ENCODE data around the gene ARHGAP5.

The ARHGAP5 gene

GRCh38 chr14:32068708-32069107, 8.4 kb upstream of the ARHGAP5 start:
- no peaks in the 10 kb centered on the region for H3K9me3 Mint-ChIP-seq
- no peak overlapping the region for H3K4me3 Mint-ChIP-seq
- peaks cover 2% of the 10 kb centered on the region for H3K4me1 Mint-ChIP-seq
- no peak overlapping the region for H3K27ac Mint-ChIP-seq
- H3K27me3 Mint-ChIP-seq: no peaks in the 10 kb centered on the region
- no peaks in the 10 kb centered on the region for H3K36me3 Mint-ChIP-seq

- Mint-ChIP-seq H3K4me1 (peaks cover 7% of the 10 kb centered on the region), H3K4me3 (no peak overlapping the region), H3K27me3 (no peaks in the 10 kb centered on the region)
These were observed 6.8 kb upstream of the ARHGAP5 start for GRCh38 chr14:32070282-32070681.

GRCh38 chr14:32072676-32073075, 4.4 kb upstream of the ARHGAP5 start:
- Mint-ChIP-seq H3K4me1 (peaks cover 7% of the 10 kb centered on the region), H3K4me3 (no peak overlapping the region), H3K36me3 (peaks cover 2% of the 10 kb centered on the region), H3K27ac (no peak overlapping the region), H3K27me3 (no peaks in the 10 kb centered on the region), H3K9me3 (no peaks in the 10 kb centered on the region)

More at GRCh38 chr14:32070282-32070681, 6.8 kb upstream of the ARHGAP5 start:
- H3K27ac Mint-ChIP-seq: no peak overlapping the region
- no peaks in the 10 kb centered on the region for H3K36me3 Mint-ChIP-seq
- H3K9me3 Mint-ChIP-seq: no peaks in the 10 kb centered on the region

DNA sequence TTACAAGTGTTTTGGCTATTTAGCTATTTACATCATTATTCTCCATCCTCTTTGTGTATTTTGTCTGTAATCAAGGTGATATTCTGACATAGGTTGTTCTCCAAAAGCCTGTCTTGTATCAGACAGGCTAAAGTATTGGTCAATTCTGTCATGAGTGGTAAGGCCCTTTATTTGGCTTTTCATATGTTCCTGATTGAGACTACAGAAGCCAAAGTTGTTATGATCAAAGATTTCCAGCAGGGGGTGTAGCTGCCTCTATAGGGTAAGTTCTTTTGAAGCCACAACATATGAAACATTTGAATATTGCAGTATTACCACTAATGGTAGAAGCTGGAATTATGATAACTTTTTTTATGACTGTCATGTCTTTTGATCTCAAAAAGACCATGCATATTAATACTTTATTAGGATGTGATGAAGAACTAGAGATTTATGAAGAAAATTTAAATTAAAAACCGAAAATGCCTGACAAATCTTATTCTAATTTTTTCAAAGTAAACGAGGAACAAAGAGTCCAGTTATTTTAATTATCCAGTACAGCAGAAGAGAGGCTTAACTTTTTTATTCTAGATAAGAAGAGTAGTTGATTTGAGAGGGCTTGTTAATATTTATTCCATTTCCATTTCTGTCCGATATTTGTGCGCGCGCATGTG, 3.4 kb upstream of the ARHGAP5 start:
- H3K4me3 Mint-ChIP-seq: no peak overlapping the region
- H3K36me3 Mint-ChIP-seq: peaks cover 2% of the 10 kb centered on the region
- H3K27ac Mint-ChIP-seq: no peak overlapping the region
- H3K4me1 Mint-ChIP-seq: peaks cover 16% of the 10 kb centered on the region
- no peaks in the 10 kb centered on the region for H3K27me3 Mint-ChIP-seq
- H3K9me3 Mint-ChIP-seq: no peaks in the 10 kb centered on the region

DNA sequence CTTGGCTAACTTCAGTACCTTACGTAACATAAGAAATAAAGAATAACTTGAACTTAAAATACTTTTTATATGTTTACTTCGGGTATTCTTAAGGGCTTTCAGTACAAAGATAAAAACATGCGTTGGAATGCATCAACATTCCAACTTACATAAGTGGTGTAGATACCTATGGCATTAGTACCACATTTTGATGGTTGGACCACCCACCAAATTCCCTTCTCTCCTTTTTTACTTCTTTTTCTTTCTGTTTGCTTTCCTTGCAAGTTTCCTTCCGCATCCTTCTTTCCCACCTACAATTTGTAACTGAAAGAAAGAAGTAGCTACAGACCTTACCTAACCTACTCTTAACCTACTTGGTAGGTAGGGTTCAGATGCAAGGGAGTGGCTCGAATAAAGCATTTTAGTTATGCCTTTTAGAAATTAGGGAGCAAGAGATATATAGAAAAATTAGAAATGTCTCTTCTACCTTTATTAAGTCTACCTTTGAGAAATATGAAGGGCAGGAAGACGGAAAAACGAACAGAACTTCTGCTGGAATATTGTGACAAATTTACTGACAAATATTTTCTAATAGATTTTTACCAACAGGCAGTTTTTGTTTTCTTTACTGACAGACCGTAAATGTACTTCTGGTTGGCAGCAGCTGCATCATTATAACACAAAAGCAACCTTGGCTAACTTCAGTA, 2.1 kb upstream of the ARHGAP5 start:
- Mint-ChIP-seq H3K4me3 (peak overlapping the region; percentile 26), H3K27me3 (no peaks in the 10 kb centered on the region)

GRCh38 chr14:32075672-32076277, 1.3 kb upstream of the ARHGAP5 start:
- peaks cover 31% of the 10 kb centered on the region for H3K4me1 Mint-ChIP-seq
- H3K27me3 Mint-ChIP-seq: no peaks in the 10 kb centered on the region
- H3K36me3 Mint-ChIP-seq: peaks cover 2% of the 10 kb centered on the region
- H3K27ac Mint-ChIP-seq: peak overlapping the region; percentile 98
- no peaks in the 10 kb centered on the region for H3K9me3 Mint-ChIP-seq
- H3K4me3 Mint-ChIP-seq: peak overlapping the region; percentile 96

More for the DNA sequence above, 2.1 kb upstream of the ARHGAP5 start:
- Mint-ChIP-seq H3K36me3 (peaks cover 2% of the 10 kb centered on the region), H3K9me3 (no peaks in the 10 kb centered on the region), H3K27ac (no peak overlapping the region), H3K4me1 (peaks cover 25% of the 10 kb centered on the region)

DNA sequence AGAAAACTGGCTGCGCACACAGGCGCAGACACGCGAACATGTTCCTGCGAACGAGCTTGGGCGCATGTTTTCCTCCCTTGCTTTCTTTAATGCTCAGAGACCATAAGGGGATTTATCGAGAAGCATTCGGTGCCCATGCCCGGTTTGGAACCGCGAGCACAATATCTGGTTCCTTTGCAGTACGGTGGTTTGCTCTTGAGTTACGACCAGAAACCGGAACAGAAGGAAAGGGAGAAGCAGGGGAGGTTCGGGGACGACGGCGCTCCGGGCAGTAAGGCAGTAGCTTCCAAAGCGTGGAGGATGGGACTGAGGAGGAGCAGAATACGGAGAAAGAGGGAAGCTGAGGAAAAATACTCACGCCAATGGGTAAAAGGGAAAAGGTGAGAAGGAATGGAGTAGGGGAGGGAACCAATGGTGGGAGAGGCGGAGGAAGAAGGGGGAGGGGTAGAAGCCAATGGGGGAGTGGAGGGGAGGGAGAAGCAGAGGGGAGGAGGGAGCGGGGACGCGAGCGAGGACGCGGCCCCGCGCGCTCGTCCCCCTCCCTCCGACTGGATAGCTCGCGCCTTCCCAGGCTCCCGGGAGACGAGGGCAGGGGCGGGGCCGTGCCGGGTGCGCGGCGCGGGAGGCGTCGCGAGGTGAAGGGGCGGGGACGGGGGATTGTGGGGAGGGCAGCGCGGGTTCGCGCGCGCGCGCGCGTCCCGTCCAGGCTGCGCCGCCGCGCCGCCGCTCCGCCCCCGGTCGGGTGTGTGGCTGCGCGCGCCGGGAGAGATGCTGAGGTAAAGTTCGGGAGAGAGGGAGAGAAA, 625 bp upstream of the ARHGAP5 start:
- Mint-ChIP-seq H3K36me3 (peaks cover 2% of the 10 kb centered on the region), H3K4me1 (peaks cover 36% of the 10 kb centered on the region), H3K27ac (peak overlapping the region; percentile 98), H3K9me3 (no peaks in the 10 kb centered on the region), H3K27me3 (no peaks in the 10 kb centered on the region), H3K4me3 (peak overlapping the region; percentile 96)

DNA sequence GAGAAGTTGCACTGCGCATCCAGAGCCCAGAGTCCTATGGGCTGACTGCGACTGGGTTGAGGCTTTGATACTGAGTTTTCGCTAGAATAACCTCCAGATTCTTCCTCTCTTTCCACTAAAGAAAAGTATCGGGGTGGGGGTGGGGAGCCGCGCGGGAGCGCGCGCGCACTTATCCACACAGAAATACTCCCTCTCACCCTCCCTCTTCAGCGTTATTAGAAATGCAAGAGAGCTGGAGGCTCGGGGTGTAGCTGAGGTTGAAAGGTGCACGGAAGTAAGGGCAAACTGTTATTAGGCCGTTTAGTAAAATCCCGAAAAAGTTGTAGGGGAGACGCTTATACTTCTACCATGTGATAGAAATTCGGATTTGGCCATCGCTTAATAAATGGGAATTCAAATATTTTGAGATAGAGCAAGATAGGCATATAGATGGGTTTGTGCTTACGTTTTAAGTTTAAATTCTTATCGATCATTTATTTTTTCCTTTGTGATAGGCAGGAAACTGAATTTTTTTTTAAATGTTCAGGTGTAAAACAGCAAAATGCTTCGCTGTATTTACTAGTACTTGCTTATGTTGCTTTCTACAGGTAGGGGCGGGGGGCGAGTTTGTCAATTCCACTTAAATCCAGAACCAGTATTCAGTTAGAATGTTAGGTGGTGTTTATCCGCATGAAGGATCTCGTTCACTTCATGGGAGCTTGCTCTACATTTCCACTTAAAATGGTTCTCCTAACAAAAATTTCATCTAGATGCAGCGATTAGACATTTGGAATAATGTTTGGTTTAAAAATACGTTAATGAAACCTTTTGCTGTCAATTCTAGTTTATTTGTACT, 1.1 kb downstream of the ARHGAP5 start:
- Mint-ChIP-seq H3K4me1 (peaks cover 44% of the 10 kb centered on the region), H3K27ac (peak overlapping the region; percentile 98), H3K36me3 (peaks cover 2% of the 10 kb centered on the region), H3K4me3 (peak overlapping the region; percentile 96), H3K9me3 (no peaks in the 10 kb centered on the region), H3K27me3 (no peaks in the 10 kb centered on the region)

DNA sequence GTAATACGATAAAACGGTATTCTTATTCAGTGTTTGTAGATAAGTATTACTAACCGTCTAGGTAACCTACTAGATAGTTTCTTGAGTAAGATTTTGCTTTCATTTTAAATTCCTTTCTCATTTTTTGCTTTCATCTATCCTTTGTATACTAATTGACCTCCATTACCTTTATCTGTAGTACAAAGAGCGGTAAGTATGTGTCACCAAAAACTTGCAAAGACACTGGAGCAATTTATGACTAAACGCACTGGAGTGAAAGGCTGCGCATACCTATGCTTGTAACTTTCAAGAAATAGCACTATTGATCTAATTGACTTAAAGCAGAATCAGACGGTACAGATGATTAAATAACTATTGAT, 1.7 kb downstream of the ARHGAP5 start:
- H3K4me3 Mint-ChIP-seq: peak overlapping the region; percentile 96
- no peaks in the 10 kb centered on the region for H3K27me3 Mint-ChIP-seq
- H3K9me3 Mint-ChIP-seq: no peaks in the 10 kb centered on the region
- peaks cover 2% of the 10 kb centered on the region for H3K36me3 Mint-ChIP-seq
- H3K27ac Mint-ChIP-seq: peak overlapping the region; percentile 98
- H3K4me1 Mint-ChIP-seq: peaks cover 46% of the 10 kb centered on the region

GRCh38 chr14:32079264-32079663, 2.2 kb downstream of the ARHGAP5 start:
- H3K4me3 Mint-ChIP-seq: peak overlapping the region; percentile 96
- no peaks in the 10 kb centered on the region for H3K9me3 Mint-ChIP-seq
- peaks cover 2% of the 10 kb centered on the region for H3K36me3 Mint-ChIP-seq
- peak overlapping the region; percentile 98 for H3K27ac Mint-ChIP-seq
- H3K27me3 Mint-ChIP-seq: no peaks in the 10 kb centered on the region
- H3K4me1 Mint-ChIP-seq: peaks cover 44% of the 10 kb centered on the region

DNA sequence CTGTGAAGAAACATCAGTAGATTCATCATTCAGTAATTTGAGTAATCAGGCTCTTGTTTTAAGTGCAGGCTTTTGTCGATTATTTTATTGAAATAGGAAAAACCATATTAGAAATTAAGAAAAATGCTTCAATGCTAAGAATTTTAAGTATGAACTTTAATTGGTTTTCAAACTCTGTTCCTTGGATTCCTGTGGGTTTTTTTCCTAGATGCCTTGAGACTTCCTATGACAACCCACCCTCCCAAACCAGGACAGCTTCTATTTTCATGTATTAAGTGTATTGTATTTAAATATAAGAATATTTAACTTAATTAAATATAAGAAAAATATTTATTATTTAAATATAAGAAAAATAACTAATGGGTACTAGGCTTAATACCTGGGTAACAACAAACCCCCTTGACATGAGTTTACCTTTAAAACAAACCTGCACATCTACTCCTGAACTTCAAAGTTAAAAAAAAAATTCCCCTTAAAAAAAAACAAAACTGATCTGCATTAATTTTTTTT, 3.0 kb downstream of the ARHGAP5 start:
- Mint-ChIP-seq H3K9me3 (no peaks in the 10 kb centered on the region), H3K4me3 (no peak overlapping the region), H3K36me3 (peaks cover 2% of the 10 kb centered on the region), H3K27ac (no peak overlapping the region), H3K27me3 (no peaks in the 10 kb centered on the region), H3K4me1 (peaks cover 51% of the 10 kb centered on the region)

DNA sequence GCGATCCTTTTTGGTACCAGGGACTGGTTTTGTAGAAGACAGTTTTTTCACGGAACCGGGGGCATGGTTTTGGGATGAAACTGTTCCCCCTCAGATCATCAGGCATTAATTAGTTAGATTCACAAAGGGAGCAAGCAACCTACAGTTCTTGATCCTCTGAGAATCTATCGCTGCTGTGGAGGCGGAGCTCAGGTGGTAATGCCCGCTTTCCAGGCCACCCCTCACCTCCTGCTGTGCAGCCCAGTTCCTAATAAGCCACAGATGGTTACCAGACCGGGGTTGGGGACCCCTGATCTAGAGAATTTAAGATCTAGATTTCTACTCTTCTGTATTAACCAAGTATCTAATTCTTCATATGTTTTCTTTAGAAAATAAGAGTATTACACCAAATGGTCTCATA, 4.8 kb downstream of the ARHGAP5 start:
- H3K36me3 Mint-ChIP-seq: no peaks in the 10 kb centered on the region
- peaks cover 62% of the 10 kb centered on the region for H3K4me1 Mint-ChIP-seq
- no peaks in the 10 kb centered on the region for H3K9me3 Mint-ChIP-seq
- no peak overlapping the region for H3K4me3 Mint-ChIP-seq
- no peak overlapping the region for H3K27ac Mint-ChIP-seq
- H3K27me3 Mint-ChIP-seq: no peaks in the 10 kb centered on the region

DNA sequence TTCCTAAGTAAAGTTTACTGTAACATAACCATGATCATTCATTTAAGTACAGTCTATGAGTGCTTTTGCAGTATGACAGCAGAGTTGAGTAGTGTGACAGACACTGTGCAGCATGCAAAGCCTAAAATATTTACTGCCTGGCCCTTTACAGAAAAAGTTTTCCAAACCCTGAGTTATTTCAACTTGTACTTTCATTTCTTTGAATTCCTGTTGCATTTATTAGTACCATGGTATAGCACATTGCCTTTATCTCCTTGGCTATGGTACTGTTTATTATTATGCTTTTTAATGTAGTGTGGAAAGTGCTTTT, 6.2 kb downstream of the ARHGAP5 start:
- H3K9me3 Mint-ChIP-seq: no peaks in the 10 kb centered on the region
- no peak overlapping the region for H3K27ac Mint-ChIP-seq
- H3K27me3 Mint-ChIP-seq: no peaks in the 10 kb centered on the region
- no peaks in the 10 kb centered on the region for H3K36me3 Mint-ChIP-seq
- H3K4me1 Mint-ChIP-seq: peaks cover 67% of the 10 kb centered on the region
- H3K4me3 Mint-ChIP-seq: no peak overlapping the region

- no peaks in the 10 kb centered on the region for H3K9me3 Mint-ChIP-seq
- peaks cover 66% of the 10 kb centered on the region for H3K4me1 Mint-ChIP-seq
- H3K4me3 Mint-ChIP-seq: no peak overlapping the region
- H3K36me3 Mint-ChIP-seq: no peaks in the 10 kb centered on the region
- H3K27me3 Mint-ChIP-seq: no peaks in the 10 kb centered on the region
- no peak overlapping the region for H3K27ac Mint-ChIP-seq
These were observed 6.7 kb downstream of the ARHGAP5 start for GRCh38 chr14:32083789-32084188.
